Bronchial epithelial cell (primary cell): ENCODE measurements around the gene MR1. TPM values are rescaled to one million over a fixed set of nuclear protein-coding genes. Genes with fewer than 3 reads are reported as not detected.
A peak's percentile ranks its signal among the peaks of the same experiment; 100 is the strongest.

Source experiments
- DNase-seq: peaks from one replicate; pipeline ENCODE4 v3.0.0-alpha.2; 2010; ENCODE audit warnings: low read depth
- FAIRE-seq: peaks from 2 replicates; lab custom pipeline; 2011; peaks lifted over from hg19 to GRCh38; lab: Jason Lieb, UNC
- H3K27me3 ChIP-seq: 2 replicates; pipeline ENCODE4 v1.5.1; 2011; ENCODE audit warnings: low read length; ENCODE audit not compliant: control insufficient read depth, insufficient read depth
- H3K36me3 ChIP-seq: 2 replicates; pipeline ENCODE4 v1.5.1; 2011; ENCODE audit warnings: low read length; ENCODE audit not compliant: control insufficient read depth, insufficient read depth
- H3K4me3 ChIP-seq: 2 replicates; pipeline ENCODE4 v1.5.1; 2011; ENCODE audit warnings: mild to moderate bottlenecking, low read depth, low read length, control low read depth
- total RNA-seq: library from RNA; depleted of rRNA; stranded (reverse); fragments of >200 nt; gene quantifications from 2 replicates; pipeline ENCODE4 v1.2.1, GENCODE V29; 2014
- TF ChIP-seq, protein P1 (sequence below): IDR thresholded peaks from 2 replicates; pipeline ENCODE4 v1.5.1; 2011; ENCODE audit warnings: mild to moderate bottlenecking, moderate library complexity, low read length, control low read depth, inconsistent platforms; ENCODE audit not compliant: insufficient read depth, severe bottlenecking

The MR1 gene
- total RNA-seq, 1 donor from 2014 or later: 14.7 TPM

DNA sequence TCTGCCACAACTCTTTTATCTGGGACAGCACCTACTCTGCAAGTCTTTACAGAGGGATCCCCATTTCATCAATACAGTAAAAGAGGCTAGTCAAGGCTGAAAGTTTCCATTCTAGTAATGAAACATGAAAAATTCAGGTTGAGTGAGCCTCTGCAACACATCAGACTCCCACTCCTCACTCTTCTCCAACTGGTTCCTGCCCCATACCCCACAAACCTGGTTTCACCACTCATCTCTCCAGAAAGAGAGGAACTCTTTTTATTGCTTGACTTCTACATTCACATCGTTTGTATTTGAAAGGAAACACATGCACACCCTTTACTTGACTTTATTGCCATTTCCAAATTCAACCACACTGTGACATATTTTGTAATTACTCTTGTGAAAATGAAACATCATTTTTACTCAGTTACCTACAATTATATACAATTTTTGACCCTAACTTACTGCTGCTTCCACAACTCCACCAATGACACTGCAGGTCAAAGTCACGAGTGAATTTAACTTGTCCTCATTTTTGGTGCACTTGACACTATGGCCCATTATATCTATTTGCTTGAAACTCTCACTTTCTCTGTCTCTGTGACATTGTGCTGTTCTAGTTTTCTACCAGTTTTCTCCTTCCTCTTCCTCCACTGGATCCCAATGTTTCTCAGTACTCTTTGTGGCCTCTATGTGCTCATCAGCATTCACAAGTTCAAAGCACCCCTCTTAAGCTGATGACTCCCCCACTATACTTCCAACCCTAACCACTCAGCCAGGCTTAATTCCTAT lies 19.1 kb upstream of the MR1 start:
- Histone ChIP-seq H3K4me3 (no peak overlapping the region), H3K27me3 (no peaks in the 10 kb centered on the region), H3K36me3 (peaks cover 6% of the 10 kb centered on the region)
- DNase-seq (no peak), FAIRE-seq (no peak)
- TF ChIP-seq, protein P1, sequence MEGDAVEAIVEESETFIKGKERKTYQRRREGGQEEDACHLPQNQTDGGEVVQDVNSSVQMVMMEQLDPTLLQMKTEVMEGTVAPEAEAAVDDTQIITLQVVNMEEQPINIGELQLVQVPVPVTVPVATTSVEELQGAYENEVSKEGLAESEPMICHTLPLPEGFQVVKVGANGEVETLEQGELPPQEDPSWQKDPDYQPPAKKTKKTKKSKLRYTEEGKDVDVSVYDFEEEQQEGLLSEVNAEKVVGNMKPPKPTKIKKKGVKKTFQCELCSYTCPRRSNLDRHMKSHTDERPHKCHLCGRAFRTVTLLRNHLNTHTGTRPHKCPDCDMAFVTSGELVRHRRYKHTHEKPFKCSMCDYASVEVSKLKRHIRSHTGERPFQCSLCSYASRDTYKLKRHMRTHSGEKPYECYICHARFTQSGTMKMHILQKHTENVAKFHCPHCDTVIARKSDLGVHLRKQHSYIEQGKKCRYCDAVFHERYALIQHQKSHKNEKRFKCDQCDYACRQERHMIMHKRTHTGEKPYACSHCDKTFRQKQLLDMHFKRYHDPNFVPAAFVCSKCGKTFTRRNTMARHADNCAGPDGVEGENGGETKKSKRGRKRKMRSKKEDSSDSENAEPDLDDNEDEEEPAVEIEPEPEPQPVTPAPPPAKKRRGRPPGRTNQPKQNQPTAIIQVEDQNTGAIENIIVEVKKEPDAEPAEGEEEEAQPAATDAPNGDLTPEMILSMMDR: no peak

DNA sequence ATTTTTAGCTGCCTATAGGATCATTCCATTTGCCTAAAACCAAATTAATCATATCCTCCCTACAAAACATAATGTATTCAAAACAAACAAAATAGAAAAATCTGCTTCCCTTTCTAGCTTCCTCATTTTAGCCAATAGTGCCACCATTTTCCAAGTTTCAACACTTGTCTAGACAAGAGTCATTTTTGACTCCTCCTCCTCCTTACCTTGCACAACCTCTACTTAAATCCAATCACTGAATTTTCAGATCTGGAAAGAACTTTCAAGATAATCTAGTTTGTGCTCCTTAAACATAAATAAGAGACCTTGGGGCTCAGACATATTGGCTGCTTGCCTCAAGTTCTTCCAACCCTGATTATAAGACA lies 18.6 kb upstream of the MR1 start:
- DNase-seq: peak; percentile 82
- FAIRE-seq: no peak

DNA sequence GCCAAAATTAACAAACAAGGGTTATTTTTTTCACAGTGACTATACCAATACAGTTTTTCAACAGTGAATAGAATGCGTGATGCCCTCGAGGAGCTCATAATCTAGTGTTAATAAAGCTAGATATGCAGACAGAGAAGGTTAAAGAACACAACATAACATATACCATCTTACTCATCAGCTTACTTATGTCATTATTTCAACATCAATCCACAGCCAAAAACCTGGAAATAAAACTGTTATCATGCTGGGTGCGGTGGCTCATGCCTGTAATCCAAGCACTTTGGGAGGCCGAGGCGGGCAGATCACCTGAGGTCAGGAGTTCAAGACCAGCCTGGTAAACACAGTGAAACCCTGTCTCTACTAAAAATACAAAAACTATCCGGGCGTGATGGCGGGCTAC lies 17.2 kb upstream of the MR1 start:
- TF ChIP-seq, protein P1: no peak
- no peak overlapping the region for H3K4me3 ChIP-seq
- H3K36me3 ChIP-seq: peaks cover 5% of the 10 kb centered on the region
- DNase-seq (peak; percentile 61), FAIRE-seq (no peak)
- no peaks in the 10 kb centered on the region for H3K27me3 ChIP-seq

More for the DNA sequence above, 18.6 kb upstream of the MR1 start:
- Histone ChIP-seq H3K4me3 (no peak overlapping the region), H3K27me3 (no peaks in the 10 kb centered on the region), H3K36me3 (peaks cover 6% of the 10 kb centered on the region)
- TF ChIP-seq, protein P1: no peak

DNA sequence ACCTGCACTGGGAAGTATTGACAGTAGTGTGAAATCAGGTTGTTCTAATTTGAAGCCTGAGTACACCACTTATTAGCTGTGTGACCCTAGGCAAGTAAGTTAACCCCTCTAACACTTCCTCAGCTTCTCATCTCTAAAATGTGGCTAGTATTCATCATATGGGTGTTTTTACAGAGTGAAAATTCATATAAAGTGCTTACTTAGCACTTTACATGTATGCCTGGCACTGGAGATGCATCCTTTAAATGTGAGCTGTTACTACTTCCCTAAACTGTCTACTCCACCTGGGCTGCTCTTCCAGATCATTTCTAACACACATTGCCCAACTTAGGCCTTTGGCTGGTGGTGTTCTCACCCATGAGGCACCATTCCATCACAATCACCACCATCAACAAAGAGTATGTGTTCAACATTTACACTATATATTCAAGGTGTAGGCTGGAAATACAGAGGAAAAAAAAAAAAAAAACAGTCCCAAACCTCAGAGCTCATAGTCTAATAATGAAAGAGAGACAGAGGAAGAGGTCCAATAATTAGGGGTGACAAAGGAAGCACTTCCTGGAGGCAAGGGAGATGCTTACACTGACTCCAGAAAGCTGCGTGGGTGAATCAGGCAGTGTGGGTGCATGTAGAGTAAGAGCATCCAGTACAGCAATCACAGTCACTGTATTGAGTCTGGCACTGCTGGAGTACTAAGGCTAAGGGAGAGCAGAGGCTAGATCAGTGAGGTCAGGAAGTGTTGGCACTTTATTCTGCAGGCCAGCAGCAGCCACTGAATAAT lies 14.7 kb upstream of the MR1 start:
- TF ChIP-seq, protein P1: no peak
- peaks cover 2% of the 10 kb centered on the region for H3K36me3 ChIP-seq
- H3K27me3 ChIP-seq: no peaks in the 10 kb centered on the region
- no peak for FAIRE-seq
- no peak for DNase-seq
- no peak overlapping the region for H3K4me3 ChIP-seq

DNA sequence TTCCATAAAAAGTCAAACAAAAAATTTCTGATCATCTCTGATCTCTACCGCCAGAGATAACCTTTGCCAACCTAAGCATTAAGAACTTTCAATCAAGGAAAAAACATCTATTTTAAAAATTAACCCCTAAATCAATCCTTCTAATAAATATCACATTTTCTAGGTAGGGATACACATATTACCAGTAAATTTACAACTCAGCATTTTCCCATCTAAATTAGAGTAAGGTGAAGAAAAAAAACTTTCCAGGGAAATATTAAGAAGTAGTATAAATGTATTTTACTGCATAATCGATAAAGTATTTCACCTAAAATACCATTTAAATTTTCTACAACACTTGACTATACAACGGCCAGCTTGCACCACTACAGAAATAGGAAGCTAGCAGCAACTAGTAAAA lies 12.6 kb upstream of the MR1 start:
- FAIRE-seq (no peak), DNase-seq (no peak)
- Histone ChIP-seq H3K36me3 (peaks cover 2% of the 10 kb centered on the region), H3K4me3 (peak overlapping the region; percentile 97), H3K27me3 (no peaks in the 10 kb centered on the region)
- TF ChIP-seq, protein P1: no peak
